ENCODE measurements around the gene ELMO1.

DNA sequence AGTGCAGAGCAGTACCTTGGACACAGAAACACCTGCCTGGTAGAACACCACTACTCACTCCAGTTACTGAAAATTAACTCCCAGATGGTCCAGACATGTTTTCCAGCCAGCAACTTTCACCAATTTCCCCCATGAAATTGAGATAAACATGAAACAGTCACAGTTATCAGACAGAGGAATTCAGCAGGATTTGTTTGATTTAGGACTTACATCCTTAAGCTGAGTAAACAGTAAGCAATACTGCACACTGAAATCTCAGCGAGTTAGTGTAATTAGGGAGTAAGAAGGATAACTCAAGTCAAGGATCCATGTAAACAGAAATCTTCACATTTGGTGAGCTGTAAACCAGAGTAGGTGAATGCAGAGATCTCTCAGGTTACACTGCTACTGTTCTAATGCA lies 353.5 kb downstream of the ELMO1 start:
- TF ChIP-seq, protein P1, sequence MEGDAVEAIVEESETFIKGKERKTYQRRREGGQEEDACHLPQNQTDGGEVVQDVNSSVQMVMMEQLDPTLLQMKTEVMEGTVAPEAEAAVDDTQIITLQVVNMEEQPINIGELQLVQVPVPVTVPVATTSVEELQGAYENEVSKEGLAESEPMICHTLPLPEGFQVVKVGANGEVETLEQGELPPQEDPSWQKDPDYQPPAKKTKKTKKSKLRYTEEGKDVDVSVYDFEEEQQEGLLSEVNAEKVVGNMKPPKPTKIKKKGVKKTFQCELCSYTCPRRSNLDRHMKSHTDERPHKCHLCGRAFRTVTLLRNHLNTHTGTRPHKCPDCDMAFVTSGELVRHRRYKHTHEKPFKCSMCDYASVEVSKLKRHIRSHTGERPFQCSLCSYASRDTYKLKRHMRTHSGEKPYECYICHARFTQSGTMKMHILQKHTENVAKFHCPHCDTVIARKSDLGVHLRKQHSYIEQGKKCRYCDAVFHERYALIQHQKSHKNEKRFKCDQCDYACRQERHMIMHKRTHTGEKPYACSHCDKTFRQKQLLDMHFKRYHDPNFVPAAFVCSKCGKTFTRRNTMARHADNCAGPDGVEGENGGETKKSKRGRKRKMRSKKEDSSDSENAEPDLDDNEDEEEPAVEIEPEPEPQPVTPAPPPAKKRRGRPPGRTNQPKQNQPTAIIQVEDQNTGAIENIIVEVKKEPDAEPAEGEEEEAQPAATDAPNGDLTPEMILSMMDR (IDR thresholded peaks at IDR 0.05) = no peak
- TF ChIP-seq ZFX (IDR thresholded peaks at IDR 0.05; ENCODE audit: borderline replicate concordance) = no peak

Measured in 22Rv1 (cell line).